ENCODE measurements around the gene HUNK. TPM values are rescaled to one million over a fixed set of nuclear protein-coding genes. Genes with fewer than 3 reads are reported as not detected.
"Not testable (repeated sequence)": the region's sequence is repeated elsewhere in the genome, so short reads cannot be mapped to it uniquely, and the experiment has no call there.

Gene HUNK
- total RNA-seq, 4 donors from 2014 or later = 0.12 to 1.5 (median 0.91) TPM

GRCh38 chr21:31857096-31857495, 15.7 kb upstream of the HUNK start:
- DNase-seq (ENCODE audit: low spot score) = no peak
- ATAC-seq (ENCODE audit: low FRiP score) = no peak
- TF ChIP-seq CTCF (IDR thresholded peaks at IDR 0.05) = no peak

- ATAC-seq (ENCODE audit: low FRiP score); DNase-seq (ENCODE audit: low spot score): not testable (repeated sequence)
Measured at GRCh38 chr21:31857631-31858030, 15.2 kb upstream of the HUNK start.

- no peak for ATAC-seq (ENCODE audit: low FRiP score)
- no peak for TF ChIP-seq CTCF (IDR thresholded peaks at IDR 0.05)
- no peak for DNase-seq (ENCODE audit: low spot score)
Measured at GRCh38 chr21:31860851-31861250, 12.0 kb upstream of the HUNK start.

- ATAC-seq (ENCODE audit: low FRiP score) (no peak), DNase-seq (ENCODE audit: low spot score) (no peak)
- no peak for TF ChIP-seq CTCF (IDR thresholded peaks at IDR 0.05)
Measured at GRCh38 chr21:31862078-31862477, 10.7 kb upstream of the HUNK start.

- TF ChIP-seq CTCF (IDR thresholded peaks at IDR 0.05) = no peak
- DNase-seq (ENCODE audit: low spot score) (no peak), ATAC-seq (ENCODE audit: low FRiP score) (no peak)
Measured at GRCh38 chr21:31865429-31865970, 7.3 kb upstream of the HUNK start.

GRCh38 chr21:31866077-31866511, 6.7 kb upstream of the HUNK start:
- DNase-seq (ENCODE audit: low spot score) = peak; percentile 83
- peak; percentile 85 for ATAC-seq (ENCODE audit: low FRiP score)
- peak in 2 of 3 donors; percentile 17 to 28 for TF ChIP-seq CTCF (IDR thresholded peaks at IDR 0.05)

GRCh38 chr21:31869750-31870149, 3.1 kb upstream of the HUNK start:
- TF ChIP-seq CTCF (IDR thresholded peaks at IDR 0.05) = no peak
- DNase-seq (ENCODE audit: low spot score) (no peak), ATAC-seq (ENCODE audit: low FRiP score) (no peak)
